HG02970 (cell line): ENCODE results near the gene OR2A42.
"Not testable (repeated sequence)": the region's sequence is repeated elsewhere in the genome, so short reads cannot be mapped to it uniquely, and the experiment has no call there.

Source experiments
- ATAC-seq: cut with Tn5 transposase; IDR thresholded peaks from one replicate; pipeline ENCODE4 v1.9.1; 2021; ENCODE audit warnings: mild to moderate bottlenecking, moderate library complexity, moderate number of reproducible peaks; ENCODE audit not compliant: unreplicated experiment, low FRiP score

Gene OR2A42, protein sequence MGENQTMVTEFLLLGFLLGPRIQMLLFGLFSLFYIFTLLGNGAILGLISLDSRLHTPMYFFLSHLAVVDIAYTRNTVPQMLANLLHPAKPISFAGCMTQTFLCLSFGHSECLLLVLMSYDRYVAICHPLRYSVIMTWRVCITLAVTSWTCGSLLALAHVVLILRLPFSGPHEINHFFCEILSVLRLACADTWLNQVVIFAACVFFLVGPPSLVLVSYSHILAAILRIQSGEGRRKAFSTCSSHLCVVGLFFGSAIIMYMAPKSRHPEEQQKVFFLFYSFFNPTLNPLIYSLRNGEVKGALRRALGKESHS

DNA sequence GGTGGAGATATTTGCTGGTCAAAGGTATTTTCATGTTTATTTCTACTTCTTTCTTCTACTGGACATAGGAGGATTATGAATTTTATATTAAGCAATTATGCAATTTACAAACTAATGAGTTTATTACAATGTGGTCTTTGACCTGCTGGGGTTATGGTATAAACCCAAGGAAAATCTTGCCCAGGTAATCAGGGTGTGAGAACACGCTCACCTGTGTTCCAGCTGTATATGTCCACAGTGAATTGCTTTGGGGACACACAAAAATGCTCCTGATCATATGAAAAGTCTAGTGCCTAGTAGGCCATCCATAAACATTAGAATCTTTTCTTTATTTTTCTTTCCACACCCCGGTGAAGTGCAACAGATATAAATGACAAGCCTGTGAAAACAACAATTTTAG lies at the start of gene OR2A42:
TSS of gene OR2A42 (minus strand) at position 241 of the 400 bp plus-strand sequence. CDS start 6,762 bp downstream, outside the sequence.
- ATAC-seq: not testable (repeated sequence)

DNA sequence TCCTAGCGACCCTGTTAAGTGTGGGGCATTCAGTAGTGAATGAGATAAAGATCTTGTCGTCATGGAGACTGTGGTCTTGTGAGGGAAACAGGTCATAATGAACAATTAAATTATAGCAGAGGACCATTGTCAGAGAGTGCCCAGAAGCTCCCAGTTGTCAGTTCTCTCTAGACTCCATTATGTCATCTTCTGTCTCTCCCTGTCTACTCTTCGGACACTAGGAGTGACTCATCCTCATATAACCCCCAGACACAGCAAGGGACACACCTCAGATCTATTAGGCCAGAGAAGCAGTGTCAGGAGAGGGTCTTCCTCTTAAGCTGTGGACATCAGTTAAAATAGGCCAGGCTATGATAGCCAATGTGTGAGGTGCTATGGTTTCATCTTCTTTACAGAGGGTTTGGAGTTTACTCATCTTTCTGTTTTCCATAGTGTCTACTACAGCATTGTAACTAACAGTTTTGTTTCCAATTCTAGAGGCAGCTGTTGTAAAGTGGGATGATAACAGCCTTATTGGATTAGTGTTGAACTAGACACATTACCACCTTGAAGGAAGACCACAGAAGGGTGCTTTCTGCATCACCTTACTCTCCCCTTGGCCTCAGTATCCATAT lies 47.9 kb upstream of the OR2A42 start:
- not testable (repeated sequence) for ATAC-seq

DNA sequence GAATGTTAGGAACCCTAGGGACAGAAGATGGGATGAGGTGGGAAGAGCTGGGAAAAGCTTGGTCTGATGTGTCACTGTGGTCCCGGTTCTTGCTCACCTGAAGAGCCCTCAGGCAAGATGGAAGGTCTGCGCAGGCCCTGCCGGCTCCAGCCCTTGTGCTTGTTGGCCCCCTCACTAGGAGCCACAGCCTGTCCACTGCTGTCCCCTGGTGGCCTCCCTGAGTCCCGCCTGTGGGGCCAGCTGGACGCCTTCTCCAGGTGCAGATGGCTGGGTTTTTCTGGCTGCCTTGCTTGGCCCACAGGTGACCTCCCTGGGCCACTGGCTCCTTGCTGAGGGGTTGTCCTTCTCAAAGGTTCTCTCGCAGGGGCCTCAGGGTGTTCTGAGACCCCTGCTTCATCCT lies 44.3 kb upstream of the OR2A42 start:
- not testable (repeated sequence) for ATAC-seq

DNA sequence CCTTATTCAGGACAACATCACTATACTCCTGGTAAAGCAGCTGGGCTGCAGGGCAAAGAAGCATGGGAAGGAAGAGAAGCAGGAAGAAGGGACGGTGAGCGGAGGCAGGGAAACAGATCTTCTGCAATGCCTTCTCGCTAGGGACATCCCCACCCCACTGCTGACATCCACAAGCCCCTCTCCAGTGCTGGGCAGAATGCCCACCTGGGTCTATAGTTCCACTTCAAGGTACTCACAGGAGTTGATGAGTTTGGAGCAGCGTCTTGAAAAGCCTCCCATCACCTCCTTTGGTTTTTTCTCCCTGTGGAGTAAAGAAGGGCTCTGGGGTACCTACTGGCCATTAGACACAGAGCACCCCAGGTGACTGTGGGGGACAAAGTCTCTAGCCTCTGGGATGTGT lies 43.1 kb upstream of the OR2A42 start:
- not testable (repeated sequence) for ATAC-seq

DNA sequence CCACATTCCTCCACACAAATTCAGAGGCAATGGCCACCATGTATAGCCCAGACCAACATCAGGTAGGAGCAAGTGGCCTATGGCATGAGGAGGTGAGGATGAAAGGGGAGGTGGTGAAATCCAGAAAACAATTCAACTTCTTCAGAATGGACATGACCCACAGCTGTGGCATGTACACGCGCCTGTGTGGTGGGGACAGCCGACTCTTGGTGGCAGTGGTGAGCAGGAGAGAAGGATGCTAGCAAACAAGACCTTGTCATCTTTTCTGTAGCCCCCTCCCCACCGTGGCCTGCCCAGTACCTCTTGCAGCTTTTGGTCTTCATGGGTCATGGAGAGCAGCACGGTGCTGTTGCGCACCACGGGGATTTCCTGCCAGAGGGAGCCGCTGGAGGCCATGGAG lies 42.6 kb upstream of the OR2A42 start:
- ATAC-seq: not testable (repeated sequence)

DNA sequence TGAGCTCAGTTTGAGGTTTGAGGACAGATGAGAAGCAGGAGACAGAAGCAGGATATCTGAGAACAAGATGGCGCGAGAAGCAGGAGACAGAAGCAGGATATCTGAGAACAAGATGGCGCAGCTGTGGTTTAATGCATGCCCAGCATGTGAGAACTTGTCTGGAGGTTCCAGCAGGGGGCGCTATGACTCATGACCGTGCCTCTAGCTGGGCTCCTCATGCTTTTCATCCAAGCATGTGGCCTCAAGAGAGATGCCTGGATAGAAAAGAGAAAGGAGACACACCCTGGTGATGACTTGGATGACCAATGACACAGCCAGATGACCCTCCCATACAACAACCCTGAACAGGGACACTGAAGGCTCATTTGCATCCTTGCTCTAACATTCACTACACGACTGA lies 40.6 kb upstream of the OR2A42 start:
- ATAC-seq: not testable (repeated sequence)

DNA sequence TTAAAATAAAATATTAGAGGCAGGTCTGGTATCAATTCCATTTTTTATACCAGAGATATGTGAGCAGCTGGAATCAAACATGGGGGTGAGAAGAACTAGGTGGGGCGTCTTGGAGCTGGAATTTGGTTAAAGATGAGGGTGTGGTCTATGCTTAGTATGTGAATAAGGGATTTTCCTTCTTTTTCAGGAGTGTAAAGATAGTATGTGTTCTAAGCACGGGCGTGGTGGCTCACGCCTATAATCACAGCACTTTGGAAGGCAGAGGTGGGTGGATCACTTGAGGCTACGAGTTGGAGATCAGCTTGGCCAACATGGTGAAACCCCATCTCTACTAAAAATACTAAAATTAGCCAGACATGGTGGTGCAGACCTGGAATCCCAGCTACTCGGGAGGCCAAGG lies 35.9 kb upstream of the OR2A42 start:
- not testable (repeated sequence) for ATAC-seq

DNA sequence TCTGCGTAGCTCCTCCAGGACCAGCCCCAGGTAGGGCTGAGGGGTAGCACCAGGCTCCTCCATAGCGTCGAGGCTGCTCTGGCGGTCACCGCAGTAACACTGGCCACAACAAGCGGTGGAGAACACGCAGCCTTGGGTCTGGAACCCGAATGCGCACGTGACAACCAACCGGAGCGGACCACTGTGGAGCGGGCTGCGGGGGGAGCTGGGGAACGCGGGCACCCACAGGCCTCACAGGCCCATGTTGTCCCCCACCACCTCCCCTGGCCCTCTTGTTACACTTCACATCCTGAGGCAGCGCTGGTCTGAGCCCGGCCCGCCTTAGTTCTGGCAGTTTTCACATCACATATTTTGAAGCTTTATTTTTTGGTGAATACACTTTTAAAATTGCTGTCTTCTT lies 29.8 kb upstream of the OR2A42 start, which contains the start of gene CTAGE8:
TSS of gene CTAGE8 (minus strand) at position 101 of the 400 bp plus-strand sequence. CDS start at position 63, 38 bp downstream.
- ATAC-seq: not testable (repeated sequence)

DNA sequence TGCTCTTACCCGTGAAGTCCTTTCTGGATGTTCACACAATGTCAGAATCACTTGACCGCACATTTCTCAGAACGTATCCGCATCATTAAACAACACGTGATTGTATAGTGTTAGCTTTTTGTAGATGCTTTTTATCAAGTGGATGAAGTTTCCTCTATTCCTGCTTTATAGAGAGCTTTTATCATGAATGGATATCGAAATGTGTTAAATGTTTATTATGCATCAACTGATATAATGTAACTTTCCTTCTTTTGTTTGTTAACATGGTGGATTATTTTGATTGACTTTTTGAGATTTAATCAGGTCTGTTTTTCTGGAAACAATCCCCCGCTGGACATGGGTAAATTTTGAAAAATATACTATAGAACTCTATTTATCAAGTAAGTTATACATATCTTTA lies 25.3 kb upstream of the OR2A42 start, which contains the start of gene OR2A7:
TSS of gene OR2A7 (minus strand) at position 101 of the 400 bp plus-strand sequence. CDS start 5,164 bp downstream, outside the sequence.
- not testable (repeated sequence) for ATAC-seq

DNA sequence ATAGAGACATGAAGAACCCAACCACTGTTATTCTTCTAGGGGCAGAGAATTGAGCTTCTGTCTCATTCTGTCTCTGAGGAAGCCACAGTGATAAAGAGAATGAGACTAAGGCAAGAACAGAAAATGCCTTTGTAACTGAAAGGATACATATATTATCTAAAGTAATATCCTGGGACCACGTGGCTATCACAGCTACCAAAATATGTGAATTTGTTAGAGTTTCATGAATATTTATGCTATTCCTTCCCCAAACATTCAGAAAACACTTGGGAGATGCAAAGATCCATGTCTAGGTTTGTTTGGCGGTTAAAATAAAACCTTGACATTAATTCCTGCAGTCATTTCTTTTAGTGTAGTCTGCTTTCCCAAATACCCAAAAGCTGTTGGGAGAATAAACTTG lies 22.7 kb upstream of the OR2A42 start:
- ATAC-seq: not testable (repeated sequence)

DNA sequence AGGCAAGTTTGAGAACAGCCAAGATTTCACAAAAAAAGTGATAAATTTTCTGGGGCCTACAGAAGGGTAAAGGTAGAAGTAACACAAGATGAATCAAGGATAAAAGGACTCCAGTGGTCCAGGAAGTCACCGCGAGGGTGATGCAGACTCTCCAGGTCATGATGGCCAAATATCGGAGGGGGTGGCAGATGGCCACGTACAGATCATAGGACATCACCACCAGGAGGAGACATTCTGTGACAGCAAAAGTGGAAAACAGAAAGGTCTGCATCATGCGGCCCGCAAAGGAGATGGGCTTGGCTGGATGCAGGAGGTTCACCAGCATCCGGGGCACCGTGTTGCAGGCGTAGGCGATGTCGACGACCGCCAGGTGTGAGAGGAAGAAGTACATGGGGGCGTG lies 19.7 kb upstream of the OR2A42 start:
- not testable (repeated sequence) for ATAC-seq

DNA sequence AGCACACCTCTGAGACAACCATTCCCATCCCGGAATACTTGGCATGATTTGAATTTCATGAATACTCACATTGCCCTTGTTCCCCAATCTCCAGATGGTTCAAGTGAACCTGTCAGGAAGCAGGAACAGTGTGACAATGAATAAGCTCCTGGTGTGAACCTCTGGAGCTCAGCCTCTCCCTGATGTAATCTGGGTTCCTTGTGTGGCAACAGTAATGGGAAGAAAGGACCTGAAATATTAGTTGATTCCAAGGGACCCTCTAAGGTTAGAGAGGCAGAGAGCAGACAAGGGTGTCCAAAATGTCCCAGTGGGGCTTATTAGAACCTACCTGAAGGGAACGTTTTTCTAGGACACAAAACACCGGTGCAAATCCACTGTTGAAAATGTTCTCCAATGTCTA lies 16.7 kb upstream of the OR2A42 start:
- no peak for ATAC-seq

DNA sequence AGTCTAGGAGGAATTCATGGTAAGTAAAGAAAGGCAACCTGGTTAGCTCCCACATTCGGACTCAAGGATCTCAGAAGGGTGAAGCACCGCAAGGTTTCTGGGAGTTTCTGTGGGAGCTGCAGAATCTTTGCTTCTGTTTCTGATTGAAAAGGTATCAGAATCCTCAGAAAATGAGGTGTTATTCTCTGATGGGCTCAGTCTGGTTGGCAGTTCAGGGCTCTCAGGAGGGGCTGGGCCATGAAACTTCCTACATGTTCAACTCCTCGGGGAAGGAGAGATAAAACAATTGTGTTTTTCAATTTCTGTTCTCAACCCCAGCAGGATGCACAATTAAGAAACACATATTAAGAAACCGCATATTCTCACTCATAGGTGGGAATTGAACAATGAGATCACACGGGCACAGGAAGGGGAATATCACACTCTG lies 16.1 kb upstream of the OR2A42 start:
- ATAC-seq: no peak

DNA sequence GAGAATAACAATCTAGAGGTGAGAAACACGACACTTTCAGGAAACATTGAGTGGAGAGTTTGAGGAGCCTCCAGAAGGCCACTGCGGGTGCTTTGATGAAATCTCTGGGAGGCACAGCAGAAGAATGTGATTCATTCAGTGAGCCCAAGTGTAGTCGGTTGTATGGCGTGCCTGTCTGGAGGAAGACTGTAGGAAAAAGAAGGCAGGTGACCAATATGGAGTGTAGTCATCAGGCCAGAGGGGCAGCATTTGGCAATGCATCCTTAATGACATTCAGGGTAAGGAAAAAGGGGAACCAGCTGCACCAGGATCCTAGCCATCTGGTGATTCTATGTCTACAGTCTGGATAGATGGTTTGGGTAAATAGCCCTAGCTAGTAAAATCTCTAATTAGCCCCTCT lies 12.9 kb upstream of the OR2A42 start:
- ATAC-seq: not testable (repeated sequence)

DNA sequence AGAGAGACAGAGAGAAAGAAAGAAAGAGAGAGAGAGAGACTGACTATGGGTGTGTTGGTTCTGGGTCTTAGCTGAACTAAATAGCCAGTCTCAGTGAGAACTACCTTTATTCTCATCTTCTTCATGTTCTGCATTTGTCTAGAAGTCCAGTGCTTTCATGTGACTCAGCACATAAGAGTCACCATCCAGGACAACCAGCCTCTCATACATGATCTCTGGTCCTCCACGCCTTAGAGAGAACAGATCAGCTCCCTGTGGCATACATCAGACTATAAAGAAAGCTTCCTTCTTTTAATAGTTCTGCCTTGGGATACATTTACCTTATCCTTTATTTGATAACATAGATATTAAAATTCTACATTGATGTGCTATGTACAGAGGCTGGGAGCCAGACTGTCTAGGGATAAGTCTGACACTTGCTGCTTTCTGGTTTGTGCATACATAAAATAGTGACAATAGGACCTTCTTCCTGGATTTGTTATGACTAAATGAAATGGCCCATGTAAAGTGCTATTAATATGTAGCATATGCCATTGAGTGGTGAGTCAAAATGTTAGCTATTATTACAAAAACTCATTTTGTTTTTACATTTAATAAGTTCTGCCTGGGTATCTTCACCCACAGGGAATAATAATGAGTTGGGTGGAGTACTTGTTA lies 8.4 kb upstream of the OR2A42 start:
- not testable (repeated sequence) for ATAC-seq

DNA sequence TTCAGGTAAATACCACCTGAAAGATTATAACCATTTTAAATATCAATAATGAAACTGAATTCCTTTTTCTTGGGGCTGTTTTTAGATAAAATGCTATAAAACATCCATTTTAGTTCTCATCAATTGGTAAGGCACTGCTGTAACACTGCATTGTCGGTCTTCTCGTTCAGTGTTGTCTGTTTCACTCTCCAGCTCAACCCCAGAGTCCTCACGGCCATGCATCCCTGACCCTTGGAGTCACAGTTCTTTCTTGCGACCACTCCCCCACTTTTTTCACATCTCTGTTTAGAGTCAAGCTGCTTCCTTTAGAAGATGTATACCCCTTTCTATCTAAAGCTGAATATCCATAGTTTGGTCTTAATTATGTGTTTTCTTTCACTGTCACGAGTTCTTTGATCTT lies 7.6 kb upstream of the OR2A42 start:
- ATAC-seq: not testable (repeated sequence)

DNA sequence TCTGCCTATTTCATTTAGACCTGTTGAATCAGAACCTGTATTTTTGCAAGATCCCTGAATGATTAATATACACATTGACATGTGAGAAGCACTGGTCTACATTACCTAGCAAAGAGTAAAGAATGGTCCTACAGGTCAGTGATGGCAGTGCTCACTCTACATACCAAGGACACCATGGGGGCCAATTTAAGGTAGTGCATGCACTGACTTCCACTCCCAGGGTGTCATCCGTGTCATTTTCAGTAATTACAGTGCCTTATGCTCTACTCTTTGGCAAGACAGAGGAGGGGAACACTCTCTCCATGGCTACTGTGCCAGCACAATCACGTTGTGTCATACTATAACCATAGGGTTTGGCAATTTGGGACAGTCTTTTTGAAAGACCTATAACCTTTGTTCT lies 6.0 kb upstream of the OR2A42 start:
- not testable (repeated sequence) for ATAC-seq

DNA sequence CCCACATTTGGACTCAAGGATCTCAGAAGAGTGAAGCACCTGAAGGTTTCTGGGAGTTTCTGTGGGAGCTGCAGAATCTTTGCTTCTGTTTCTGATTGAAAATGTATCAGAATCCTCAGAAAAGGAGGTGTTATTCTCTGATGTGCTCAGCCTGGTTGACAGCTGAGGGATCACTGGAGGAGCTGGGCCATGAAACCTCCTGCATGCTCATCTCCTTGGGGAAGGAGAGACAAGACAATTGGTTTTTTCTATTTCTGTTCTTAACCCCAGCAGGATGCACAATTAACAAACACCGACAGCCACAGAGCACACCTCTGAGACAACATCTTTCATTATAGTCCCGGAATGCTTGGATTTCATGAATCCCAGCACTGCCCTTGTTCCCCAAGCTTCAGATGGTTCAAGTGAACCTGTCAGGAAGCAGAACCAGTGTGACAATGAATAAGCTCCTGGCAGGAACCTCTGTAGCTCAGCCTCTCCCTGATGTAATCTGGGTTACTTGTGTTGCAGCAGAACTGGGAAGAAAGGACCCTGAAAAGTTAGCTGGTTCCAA lies 799 bp downstream of the OR2A42 start:
- ATAC-seq: not testable (repeated sequence)

DNA sequence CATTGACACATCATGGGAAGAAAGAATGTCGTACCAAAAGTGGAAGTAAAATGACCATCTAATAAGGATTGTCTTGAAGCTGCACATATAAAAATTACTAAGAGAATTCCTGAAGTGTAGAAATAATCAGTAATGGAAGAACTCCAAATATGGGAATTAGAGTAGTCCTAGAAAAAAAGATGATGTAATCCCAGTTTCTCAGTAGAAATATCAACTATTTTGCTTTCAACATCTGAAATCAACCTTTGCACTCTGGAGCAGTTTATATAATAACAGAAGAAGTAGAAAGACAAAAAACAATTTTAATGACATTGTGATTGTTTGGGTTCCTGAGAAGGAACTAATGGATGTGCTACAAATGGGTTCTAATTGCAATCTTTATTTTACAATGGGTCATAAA lies 6.4 kb downstream of the OR2A42 start:
- ATAC-seq: not testable (repeated sequence)

DNA sequence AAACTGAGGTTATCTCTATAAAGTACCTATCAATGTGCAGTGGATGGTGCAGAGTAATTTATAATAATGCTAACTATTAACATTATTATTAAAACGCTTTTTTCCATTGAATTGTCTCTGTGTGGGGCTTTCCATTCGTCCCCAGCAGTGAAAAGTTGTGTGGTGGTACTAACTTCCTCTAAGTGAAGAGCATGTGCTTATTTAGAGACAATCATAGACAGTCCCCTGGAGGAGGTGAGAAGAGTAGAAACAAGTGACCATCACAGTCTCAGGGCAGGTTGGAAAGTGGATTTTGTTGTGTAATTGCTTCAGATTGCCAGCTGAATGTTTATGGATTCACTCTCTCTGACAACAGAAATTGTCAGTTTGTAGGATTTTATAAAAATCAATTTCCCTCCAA lies 8.4 kb downstream of the OR2A42 start:
- ATAC-seq: not testable (repeated sequence)

DNA sequence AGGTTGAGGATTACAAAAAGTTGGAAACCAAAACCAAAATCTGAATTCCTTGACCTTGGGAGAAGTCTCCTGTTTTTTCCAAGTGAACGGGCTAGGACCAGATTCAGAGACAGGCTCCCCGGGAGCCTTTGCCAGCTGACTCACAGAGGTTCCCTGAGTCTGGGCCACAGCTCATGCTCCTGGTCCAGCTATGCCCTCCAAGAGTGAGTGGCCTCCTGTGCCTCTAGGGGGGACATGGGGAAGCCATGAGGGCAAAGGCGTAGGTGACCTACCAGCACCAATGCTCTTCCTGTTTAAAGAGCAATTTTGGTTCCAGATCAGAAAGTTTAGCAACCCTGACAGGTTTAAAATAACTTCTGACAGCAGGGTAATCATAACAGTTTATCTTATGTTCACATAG lies 10.6 kb downstream of the OR2A42 start:
- ATAC-seq: not testable (repeated sequence)
